ENCODE results near the gene SYCE1.
"Not testable (repeated sequence)": the region's sequence is repeated elsewhere in the genome, so short reads cannot be mapped to it uniquely, and the experiment has no call there.

GRCh38 chr10:133518517-133518916 is 46.9 kb downstream of the SYCE1 start:
- not testable (repeated sequence) for TF ChIP-seq CTCF (conservative IDR thresholded peaks at IDR 0.05; ENCODE audit: low read depth in 2 of 2); CREB1 (CRISPR knock-in tag; IDR thresholded peaks at IDR 0.05; ENCODE audit: low read depth); REST (IDR thresholded peaks at IDR 0.05; ENCODE audit: unreplicated experiment); EZH2 (IDR thresholded peaks at IDR 0.05; ENCODE audit: low read depth, unreplicated experiment); EZH2phosphoT487 (IDR thresholded peaks at IDR 0.05; ENCODE audit: unreplicated experiment); ZNF331 (CRISPR knock-in tag; IDR thresholded peaks at IDR 0.05; ENCODE audit: low read depth); ETS1 (IDR thresholded peaks at IDR 0.05)

All from GM23338 (cell line).